Nephron (organoid): ENCODE results near the gene NRF1.

Experiments used
- H3K27ac Mint-ChIP-seq, 3 experiments: 2 replicates each; pipeline ENCODE4 v1.8.0; 2020; ENCODE audit warnings: mixed read lengths in 3 of 3, mild to moderate bottlenecking in 2 of 3, moderate library complexity in 1 of 3
- H3K27me3 Mint-ChIP-seq: 2 replicates; pipeline ENCODE4 v1.8.0; 2021; ENCODE audit warnings: low read depth, mild to moderate bottlenecking, moderate library complexity, mixed read lengths
- H3K36me3 Mint-ChIP-seq: 2 replicates; pipeline ENCODE4 v1.8.0; 2020; ENCODE audit warnings: low read depth, mixed read lengths
- H3K4me1 Mint-ChIP-seq: 2 replicates; pipeline ENCODE4 v1.8.0; 2020; ENCODE audit warnings: mixed read lengths
- H3K4me3 Mint-ChIP-seq, 3 experiments: 2 replicates each; pipeline ENCODE4 v1.8.0; 2020; ENCODE audit warnings: mild to moderate bottlenecking in 3 of 3, mixed read lengths in 3 of 3, moderate library complexity in 2 of 3
- H3K9me3 Mint-ChIP-seq: 2 replicates; pipeline ENCODE4 v1.8.0; 2020; ENCODE audit warnings: mixed read lengths
- CTCF ChIP-seq, 3 experiments: fragments of 200-600 bp; sonication (generic); IDR thresholded peaks; one replicate each; pipeline ENCODE4 v1.5.0; 2021; ENCODE audit warnings: antibody characterized with exemption in 3 of 3; ENCODE audit not compliant: unreplicated experiment in 3 of 3

NRF1 gene

GRCh38 chr7:129765352-129765751 lies 153.8 kb downstream of the NRF1 start:
- peaks cover 4% of the 10 kb centered on the region for H3K4me1 Mint-ChIP-seq
- peaks cover 5% of the 10 kb centered on the region for H3K27me3 Mint-ChIP-seq
- H3K4me3 Mint-ChIP-seq, result no peak overlapping the region
- H3K9me3 Mint-ChIP-seq, result no peaks in the 10 kb centered on the region
- TF ChIP-seq CTCF (IDR thresholded peaks at IDR 0.05; ENCODE audit: unreplicated experiment in 3 of 3), result no peak
- no peak overlapping the region for H3K27ac Mint-ChIP-seq
- H3K36me3 Mint-ChIP-seq, result no peaks in the 10 kb centered on the region

- Mint-ChIP-seq H3K27me3 (peaks cover 5% of the 10 kb centered on the region), H3K36me3 (no peaks in the 10 kb centered on the region), H3K4me3 (no peak overlapping the region), H3K4me1 (peaks cover 4% of the 10 kb centered on the region), H3K9me3 (no peaks in the 10 kb centered on the region), H3K27ac (no peak overlapping the region)
- TF ChIP-seq CTCF (IDR thresholded peaks at IDR 0.05; ENCODE audit: unreplicated experiment in 3 of 3), result no peak
Observed at GRCh38 chr7:129767120-129768015, 155.8 kb downstream of the NRF1 start.

GRCh38 chr7:129768614-129769399 lies 157.3 kb downstream of the NRF1 start:
- TF ChIP-seq CTCF (IDR thresholded peaks at IDR 0.05; ENCODE audit: unreplicated experiment in 3 of 3), result no peak

GRCh38 chr7:129769400-129769774 lies 157.9 kb downstream of the NRF1 start:
- no peak overlapping the region for H3K27ac Mint-ChIP-seq
- H3K27me3 Mint-ChIP-seq, result peaks cover 13% of the 10 kb centered on the region
- no peaks in the 10 kb centered on the region for H3K36me3 Mint-ChIP-seq
- peaks cover 10% of the 10 kb centered on the region for H3K4me1 Mint-ChIP-seq
- H3K4me3 Mint-ChIP-seq, result no peak overlapping the region
- H3K9me3 Mint-ChIP-seq, result no peaks in the 10 kb centered on the region
- TF ChIP-seq CTCF (IDR thresholded peaks at IDR 0.05; ENCODE audit: unreplicated experiment in 3 of 3), result no peak

More at GRCh38 chr7:129768614-129769399, 157.3 kb downstream of the NRF1 start:
- Mint-ChIP-seq H3K36me3 (no peaks in the 10 kb centered on the region), H3K4me3 (no peak overlapping the region), H3K27ac (no peak overlapping the region), H3K4me1 (peaks cover 4% of the 10 kb centered on the region), H3K9me3 (no peaks in the 10 kb centered on the region), H3K27me3 (peaks cover 7% of the 10 kb centered on the region)

GRCh38 chr7:129769866-129770808 lies 158.6 kb downstream of the NRF1 start:
- no peak for TF ChIP-seq CTCF (IDR thresholded peaks at IDR 0.05; ENCODE audit: unreplicated experiment in 3 of 3)
- Mint-ChIP-seq H3K4me1 (peaks cover 14% of the 10 kb centered on the region), H3K9me3 (no peaks in the 10 kb centered on the region), H3K36me3 (no peaks in the 10 kb centered on the region), H3K27me3 (peaks cover 20% of the 10 kb centered on the region), H3K4me3 (no peak overlapping the region), H3K27ac (no peak overlapping the region)
